Natural killer cell treated with Interleukin-12 subunit alpha and Interleukin-12 subunit beta and Interleukin-15 and Interleukin-18, amount 100 ng/mL, for 72 hours (primary cell): ENCODE results near the gene ZSCAN4. TPM values are rescaled to one million over a fixed set of nuclear protein-coding genes. Genes with fewer than 3 reads are reported as not detected.
A peak's percentile ranks its signal among the peaks of the same experiment; 100 is the strongest.

ENCODE experiments used
- ATAC-seq, 2 donors: fragments of 150-1000 bp; cut with Tn5 transposase in 1 of 2; sonication (Bioruptor Pico), chemical (Tn5 transposase) in 1 of 2; 2 replicates each; pipeline ENCODE4 v1.10.0; 2021
- DNase-seq: peaks from one replicate; pipeline ENCODE4 v3.0.0; 2022; ENCODE audit warnings: low spot score
- H3K27ac Mint-ChIP-seq, 2 donors: 1 replicate in 1 of 2; 2 replicates in 1 of 2; pipeline ENCODE4 v1.8.0; 2022; ENCODE audit warnings: mixed read lengths in 2 of 2, mild to moderate bottlenecking in 1 of 2, moderate library complexity in 1 of 2
- H3K27me3 Mint-ChIP-seq, 2 donors: 1 replicate in 1 of 2; 2 replicates in 1 of 2; pipeline ENCODE4 v1.8.0; 2022; ENCODE audit warnings: mixed read lengths in 2 of 2
- H3K36me3 Mint-ChIP-seq: one replicate; pipeline ENCODE4 v1.8.0; 2022; ENCODE audit warnings: mixed read lengths
- H3K4me1 Mint-ChIP-seq, 2 donors: 1 replicate in 1 of 2; 2 replicates in 1 of 2; pipeline ENCODE4 v1.8.0; 2022; ENCODE audit warnings: low read depth in 2 of 2, mixed read lengths in 2 of 2, mild to moderate bottlenecking in 1 of 2
- H3K4me3 Mint-ChIP-seq: one replicate; pipeline ENCODE4 v1.8.0; 2022; ENCODE audit warnings: mixed read lengths
- H3K9me3 Mint-ChIP-seq: 2 replicates; pipeline ENCODE4 v1.8.0; 2022; ENCODE audit warnings: mixed read lengths
- total RNA-seq, 2 donors: library from RNA; stranded (reverse); gene quantifications; one replicate each; pipeline ENCODE4 v1.2.3, GENCODE V29; 2022

Gene ZSCAN4
- total RNA-seq, 2 donors from 2014 or later: not detected

DNA sequence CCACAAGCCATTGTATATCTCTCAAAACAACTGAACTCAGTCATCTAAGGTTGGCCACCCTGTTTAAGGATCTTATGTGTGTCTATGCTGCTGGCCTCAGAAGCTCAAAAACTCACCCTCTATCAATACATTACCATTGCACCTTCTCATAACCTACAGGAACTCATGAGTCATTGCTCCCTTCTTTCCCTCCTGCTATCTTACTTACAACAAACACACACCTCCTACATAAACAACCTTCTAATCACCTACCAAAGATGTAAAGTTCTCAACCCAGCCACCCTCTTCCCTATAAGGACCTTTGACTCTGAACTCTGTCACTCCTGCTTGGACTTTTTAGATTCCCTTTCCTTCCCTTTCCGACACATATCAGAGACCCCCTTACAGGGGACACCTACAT lies 13.3 kb upstream of the ZSCAN4 start:
- no peak for ATAC-seq
- no peak overlapping the region for H3K4me3 Mint-ChIP-seq
- peaks cover 27 to 44% of the 10 kb centered on the region in 2 donors for H3K27me3 Mint-ChIP-seq
- peaks cover 45% of the 10 kb centered on the region for H3K36me3 Mint-ChIP-seq
- H3K9me3 Mint-ChIP-seq: peaks cover 37% of the 10 kb centered on the region
- peaks cover 7 to 11% of the 10 kb centered on the region in 2 donors for H3K4me1 Mint-ChIP-seq
- no peak for DNase-seq
- H3K27ac Mint-ChIP-seq: no peak overlapping the region

DNA sequence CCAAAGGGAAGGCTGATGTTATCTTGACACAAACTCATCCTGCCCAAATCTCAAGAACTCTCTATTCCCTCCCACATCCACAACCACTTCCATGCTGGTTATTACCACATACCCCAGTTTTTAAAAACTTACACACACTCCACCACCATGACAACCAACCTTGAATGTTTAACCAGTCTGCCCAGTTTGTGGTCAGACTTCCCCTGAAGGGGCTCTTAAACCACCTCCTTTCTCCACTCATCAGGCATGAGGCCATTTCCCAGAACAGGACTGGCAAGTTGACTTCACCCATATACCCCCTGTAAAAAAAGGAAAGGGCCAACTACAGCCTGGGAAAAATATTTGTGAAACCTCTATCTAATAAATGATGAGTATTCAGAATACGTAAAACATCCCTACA lies 12.4 kb upstream of the ZSCAN4 start:
- DNase-seq (no peak), ATAC-seq (no peak)
- peaks cover 40% of the 10 kb centered on the region for H3K9me3 Mint-ChIP-seq
- H3K27ac Mint-ChIP-seq: no peak overlapping the region
- no peak overlapping the region for H3K4me3 Mint-ChIP-seq
- H3K4me1 Mint-ChIP-seq: peaks cover 6 to 9% of the 10 kb centered on the region in 2 donors
- peaks cover 44% of the 10 kb centered on the region for H3K36me3 Mint-ChIP-seq
- H3K27me3 Mint-ChIP-seq: peaks cover 34 to 54% of the 10 kb centered on the region in 2 donors

DNA sequence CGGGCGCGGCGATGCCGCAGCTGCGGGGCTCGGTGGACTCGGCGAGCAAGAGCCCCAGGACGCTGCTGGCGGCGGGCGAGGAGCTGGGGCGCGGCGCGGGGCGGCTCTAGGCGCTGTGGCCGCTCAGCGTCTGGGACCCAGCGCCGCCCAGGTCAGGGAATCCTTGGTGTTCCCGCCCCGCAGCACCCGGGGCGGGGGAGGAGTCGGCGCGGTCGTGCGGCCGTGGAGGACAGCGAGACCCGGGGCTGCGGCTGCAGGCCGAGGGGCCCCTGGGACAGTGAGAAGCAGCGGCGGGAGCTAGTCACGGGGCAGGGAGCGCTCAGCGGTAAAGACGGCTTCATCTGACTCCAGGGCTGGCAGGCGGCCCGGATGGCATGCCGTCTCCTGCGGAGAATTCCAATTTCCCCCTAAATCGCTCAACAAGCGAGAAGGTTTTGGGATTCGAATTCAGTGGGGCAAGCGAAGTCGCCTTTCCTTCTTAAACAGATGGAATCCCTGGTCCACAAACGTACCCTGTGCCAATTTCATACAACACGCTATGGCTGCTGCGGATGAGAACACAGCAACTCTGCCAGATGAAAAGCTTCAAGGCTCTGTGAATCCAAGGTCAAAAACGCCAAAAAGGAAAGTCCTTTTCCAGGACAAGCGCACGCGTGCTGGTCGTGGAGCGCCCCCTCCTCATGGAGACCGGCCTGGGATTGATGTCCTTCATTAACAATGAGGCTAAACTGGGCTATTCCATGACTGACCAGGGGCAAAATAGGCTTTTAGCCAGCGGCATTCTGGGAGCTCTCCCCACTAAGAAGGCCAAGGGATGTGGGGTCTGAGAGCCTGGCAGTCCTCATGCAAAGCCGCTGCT lies 4.2 kb upstream of the ZSCAN4 start:
- H3K36me3 Mint-ChIP-seq: peaks cover under 1% of the 10 kb centered on the region
- H3K27me3 Mint-ChIP-seq: peaks cover 23 to 26% of the 10 kb centered on the region in 2 donors
- H3K27ac Mint-ChIP-seq: no peak overlapping the region
- H3K4me1 Mint-ChIP-seq: peaks cover 0 to 3% of the 10 kb centered on the region in 2 donors
- DNase-seq: no peak
- peak in 1 of 2 donors; percentile 65 for ATAC-seq
- H3K9me3 Mint-ChIP-seq: peaks cover 3% of the 10 kb centered on the region
- peak overlapping the region; percentile 67 for H3K4me3 Mint-ChIP-seq

DNA sequence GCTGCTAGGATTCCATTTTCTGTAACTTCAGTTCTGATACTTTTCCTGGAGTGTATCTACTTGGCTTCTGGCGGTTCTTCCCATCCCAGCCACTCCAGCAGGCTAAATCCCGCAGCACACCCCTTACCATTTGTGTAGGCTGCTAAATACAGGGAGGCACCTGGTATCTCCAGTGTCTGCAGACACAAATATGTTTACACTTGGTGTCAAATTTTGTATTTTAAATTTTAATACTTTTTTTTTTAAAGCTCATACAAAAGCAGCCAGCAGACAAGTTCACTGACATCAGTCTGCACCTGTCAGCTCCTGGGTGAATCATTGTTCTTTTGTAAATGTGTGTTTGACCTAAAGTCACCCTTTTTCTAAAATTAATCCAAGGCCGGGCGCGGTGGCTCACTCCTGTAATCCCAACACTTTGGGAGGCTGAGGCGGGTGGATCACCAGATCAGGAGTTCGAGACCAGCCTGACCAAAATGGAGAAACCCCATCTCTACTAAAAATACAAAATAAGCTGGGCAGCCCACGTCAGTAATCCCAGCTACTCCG lies 3.4 kb upstream of the ZSCAN4 start:
- peaks cover 18 to 20% of the 10 kb centered on the region in 2 donors for H3K27me3 Mint-ChIP-seq
- H3K4me1 Mint-ChIP-seq: peaks cover 0 to 3% of the 10 kb centered on the region in 2 donors
- no peak overlapping the region for H3K27ac Mint-ChIP-seq
- ATAC-seq: no peak
- no peaks in the 10 kb centered on the region for H3K36me3 Mint-ChIP-seq
- peaks cover 3% of the 10 kb centered on the region for H3K9me3 Mint-ChIP-seq
- DNase-seq: no peak
- H3K4me3 Mint-ChIP-seq: no peak overlapping the region

DNA sequence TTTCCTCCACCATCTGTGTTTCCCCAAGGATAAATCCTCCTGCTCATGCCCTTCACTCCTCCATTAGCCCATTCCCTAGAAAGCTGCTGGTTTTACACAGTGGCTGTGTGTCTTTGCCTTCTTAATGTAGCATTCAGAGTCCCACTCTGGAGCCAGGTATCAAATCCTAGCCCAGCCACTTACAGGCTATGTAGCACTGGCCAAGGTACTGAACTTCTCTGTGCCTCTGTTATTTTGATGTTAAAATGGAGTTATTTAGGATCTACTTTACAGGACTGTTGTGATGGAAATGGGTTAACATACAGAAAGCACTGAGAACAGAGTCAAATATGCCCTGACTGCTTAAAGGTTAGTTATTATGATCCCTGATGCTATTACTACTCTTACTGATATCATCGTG lies 1.5 kb upstream of the ZSCAN4 start:
- H3K27ac Mint-ChIP-seq: no peak overlapping the region
- H3K4me1 Mint-ChIP-seq: peaks cover 0 to 3% of the 10 kb centered on the region in 2 donors
- peaks cover 4% of the 10 kb centered on the region for H3K36me3 Mint-ChIP-seq
- ATAC-seq (no peak), DNase-seq (no peak)
- H3K4me3 Mint-ChIP-seq: no peak overlapping the region
- peaks cover 4% of the 10 kb centered on the region for H3K9me3 Mint-ChIP-seq
- H3K27me3 Mint-ChIP-seq: peaks cover 15% of the 10 kb centered on the region in 2 donors

DNA sequence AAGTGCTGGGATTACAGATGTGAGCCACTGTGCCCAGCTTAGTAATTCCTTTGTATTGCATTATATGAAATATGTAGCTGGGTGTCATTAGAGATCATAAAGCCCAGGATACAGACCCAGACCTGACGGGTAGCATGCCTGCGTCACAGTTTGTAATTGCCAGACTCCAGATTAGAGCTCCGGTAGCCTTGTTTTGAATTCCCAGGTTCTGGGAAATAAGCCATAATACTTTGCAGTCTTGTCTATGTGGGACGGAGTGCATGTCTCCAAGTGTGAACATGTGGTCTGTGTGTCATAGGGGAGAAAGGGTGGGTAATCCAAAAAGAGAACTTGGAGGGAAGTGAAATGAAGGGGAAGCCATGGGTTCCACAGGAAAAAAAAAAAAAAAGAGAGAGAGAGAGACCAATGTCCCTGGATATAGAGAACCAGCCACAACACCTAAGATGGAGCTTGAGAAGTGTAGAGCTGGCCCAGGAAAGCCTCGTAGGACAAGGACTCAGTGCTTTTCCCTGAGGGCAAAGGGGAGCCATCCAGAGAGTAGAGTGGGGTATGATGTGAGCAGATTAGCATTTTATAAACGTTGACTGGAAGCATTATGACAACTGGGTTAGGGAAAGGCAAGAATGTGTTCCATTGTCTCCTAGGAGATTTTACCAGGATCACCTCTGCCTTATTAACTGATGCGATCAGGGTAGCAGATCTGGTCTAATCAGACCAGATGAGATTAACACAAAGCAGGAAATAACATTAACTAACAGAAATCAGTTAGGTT lies 2.6 kb downstream of the ZSCAN4 start:
- peaks cover 5% of the 10 kb centered on the region for H3K9me3 Mint-ChIP-seq
- H3K4me3 Mint-ChIP-seq: no peak overlapping the region
- H3K27me3 Mint-ChIP-seq: peaks cover 8 to 14% of the 10 kb centered on the region in 2 donors
- no peak for DNase-seq
- H3K4me1 Mint-ChIP-seq: no peaks in the 10 kb centered on the region
- ATAC-seq: no peak
- no peak overlapping the region for H3K27ac Mint-ChIP-seq
- peaks cover 8% of the 10 kb centered on the region for H3K36me3 Mint-ChIP-seq

DNA sequence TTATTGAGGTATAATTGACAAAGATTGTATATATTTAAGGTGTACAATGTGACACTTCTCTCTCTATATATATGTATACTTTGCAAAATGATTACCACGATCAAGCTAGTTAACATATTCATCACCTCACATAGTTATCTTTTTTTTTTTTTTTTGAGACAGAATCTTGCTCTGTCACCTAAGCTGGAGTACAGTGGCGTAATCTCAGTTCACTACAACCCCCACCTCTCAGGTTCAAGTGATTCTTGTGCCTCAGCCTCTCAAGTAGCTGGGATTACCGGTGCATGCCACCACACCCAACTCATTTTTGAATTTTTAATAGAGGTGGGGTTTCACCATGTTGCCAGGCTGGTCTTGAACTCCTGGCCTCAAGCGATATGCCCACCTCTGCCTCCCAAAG lies 3.7 kb downstream of the ZSCAN4 start:
- Mint-ChIP-seq H3K9me3 (peaks cover 7% of the 10 kb centered on the region), H3K27me3 (peaks cover 8 to 11% of the 10 kb centered on the region in 2 donors), H3K27ac (no peak overlapping the region), H3K36me3 (peaks cover 15% of the 10 kb centered on the region), H3K4me3 (no peak overlapping the region), H3K4me1 (no peaks in the 10 kb centered on the region)
- no peak for DNase-seq
- ATAC-seq: no peak

DNA sequence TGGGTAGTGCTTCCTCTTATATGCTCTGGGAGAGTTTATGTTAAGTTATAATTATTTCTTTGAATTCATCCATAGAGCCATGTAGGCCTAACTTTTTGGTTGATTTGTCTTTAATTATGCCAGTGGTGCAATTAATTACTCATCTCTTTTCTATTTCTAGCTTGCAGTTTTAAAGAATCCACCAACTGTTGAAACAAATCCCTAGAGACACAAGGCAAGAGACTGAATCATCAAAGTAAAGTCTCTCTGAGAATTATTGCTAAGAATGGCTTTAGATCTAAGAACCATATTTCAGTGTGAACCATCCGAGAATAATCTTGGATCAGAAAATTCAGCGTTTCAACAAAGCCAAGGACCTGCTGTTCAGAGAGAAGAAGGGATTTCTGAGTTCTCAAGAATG lies 7.1 kb downstream of the ZSCAN4 start:
- ATAC-seq: no peak
- Mint-ChIP-seq H3K36me3 (peaks cover 24% of the 10 kb centered on the region), H3K9me3 (peaks cover 11% of the 10 kb centered on the region), H3K27me3 (peaks cover 13 to 20% of the 10 kb centered on the region in 2 donors), H3K4me3 (no peak overlapping the region), H3K4me1 (peaks cover 0 to 3% of the 10 kb centered on the region in 2 donors), H3K27ac (no peak overlapping the region)
- no peak for DNase-seq

DNA sequence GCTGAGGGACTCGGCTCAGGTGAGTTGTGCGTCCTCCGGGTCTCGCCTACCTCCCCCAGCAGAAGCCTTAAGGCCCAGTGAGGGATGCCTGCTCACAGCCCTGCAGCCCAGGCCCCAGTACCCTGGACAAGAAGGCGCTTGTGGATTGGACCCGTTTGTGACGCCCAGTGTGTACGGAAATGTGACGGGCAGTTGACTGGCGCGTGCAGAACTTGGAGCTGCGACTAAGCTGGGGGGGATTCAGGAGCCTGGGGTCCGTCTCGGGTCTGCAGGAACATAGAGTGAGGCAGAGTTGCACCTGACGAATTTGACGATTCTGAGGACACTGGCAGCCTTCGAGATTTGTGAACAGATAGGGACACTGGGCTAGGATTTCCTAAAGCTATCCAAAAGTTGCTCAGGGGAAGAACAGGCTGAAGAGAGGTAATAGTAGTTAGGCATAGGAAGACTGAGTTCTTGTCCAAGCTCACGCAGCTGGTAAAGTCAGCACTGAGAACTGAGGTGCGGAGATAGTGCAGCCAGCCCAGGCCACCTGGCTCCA lies 13.6 kb downstream of the ZSCAN4 start:
- Mint-ChIP-seq H3K9me3 (peaks cover 40% of the 10 kb centered on the region), H3K4me3 (peak overlapping the region; percentile 95), H3K4me1 (peaks cover 30 to 35% of the 10 kb centered on the region in 2 donors), H3K27ac (peak overlapping the region; percentile 75 to 84), H3K36me3 (peaks cover 68% of the 10 kb centered on the region), H3K27me3 (peaks cover 6 to 10% of the 10 kb centered on the region in 2 donors)
- ATAC-seq (no peak), DNase-seq (no peak)

DNA sequence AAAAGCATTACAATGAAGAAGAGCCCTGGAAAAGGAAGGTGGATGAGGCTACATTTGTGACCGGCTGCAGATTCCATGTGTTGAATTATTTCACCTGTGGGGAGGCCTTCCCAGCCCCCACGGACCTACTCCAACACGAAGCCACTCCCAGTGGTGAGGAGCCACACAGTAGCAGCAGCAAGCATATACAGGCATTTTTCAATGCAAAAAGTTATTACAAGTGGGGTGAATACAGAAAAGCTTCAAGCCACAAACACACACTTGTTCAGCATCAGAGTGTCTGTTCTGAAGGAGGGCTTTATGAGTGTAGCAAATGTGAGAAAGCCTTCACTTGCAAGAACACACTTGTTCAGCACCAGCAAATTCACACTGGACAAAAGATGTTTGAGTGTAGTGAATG lies 18.0 kb downstream of the ZSCAN4 start:
- Mint-ChIP-seq H3K4me1 (peaks cover 28% of the 10 kb centered on the region in 2 donors), H3K9me3 (peaks cover 39% of the 10 kb centered on the region), H3K4me3 (no peak overlapping the region), H3K27ac (no peak overlapping the region), H3K36me3 (peaks cover 83% of the 10 kb centered on the region), H3K27me3 (no peaks in the 10 kb centered on the region)
- DNase-seq: no peak
- ATAC-seq: no peak

DNA sequence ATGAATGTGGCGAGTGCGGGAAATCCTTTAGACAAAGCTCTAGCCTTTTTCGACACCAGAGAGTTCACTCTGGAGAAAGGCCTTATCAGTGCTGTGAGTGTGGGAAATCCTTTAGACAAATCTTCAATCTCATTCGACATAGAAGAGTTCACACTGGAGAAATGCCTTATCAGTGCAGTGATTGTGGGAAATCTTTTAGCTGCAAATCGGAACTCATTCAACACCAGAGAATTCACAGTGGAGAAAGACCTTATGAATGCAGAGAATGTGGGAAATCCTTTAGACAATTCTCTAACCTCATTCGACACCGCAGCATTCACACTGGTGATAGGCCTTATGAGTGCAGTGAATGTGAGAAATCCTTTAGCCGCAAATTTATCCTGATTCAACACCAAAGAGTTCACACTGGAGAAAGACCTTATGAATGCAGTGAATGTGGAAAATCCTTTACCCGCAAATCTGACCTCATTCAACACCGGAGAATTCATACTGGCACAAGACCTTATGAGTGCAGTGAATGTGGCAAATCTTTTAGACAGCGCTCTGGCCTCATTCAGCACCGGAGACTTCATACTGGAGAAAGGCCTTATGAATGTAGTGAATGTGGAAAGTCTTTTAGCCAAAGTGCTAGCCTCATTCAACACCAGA lies 18.8 kb downstream of the ZSCAN4 start:
- DNase-seq (no peak), ATAC-seq (no peak)
- peaks cover 20 to 22% of the 10 kb centered on the region in 2 donors for H3K4me1 Mint-ChIP-seq
- peaks cover 36% of the 10 kb centered on the region for H3K9me3 Mint-ChIP-seq
- H3K36me3 Mint-ChIP-seq: peaks cover 76% of the 10 kb centered on the region
- no peaks in the 10 kb centered on the region for H3K27me3 Mint-ChIP-seq
- H3K4me3 Mint-ChIP-seq: no peak overlapping the region
- H3K27ac Mint-ChIP-seq: no peak overlapping the region

DNA sequence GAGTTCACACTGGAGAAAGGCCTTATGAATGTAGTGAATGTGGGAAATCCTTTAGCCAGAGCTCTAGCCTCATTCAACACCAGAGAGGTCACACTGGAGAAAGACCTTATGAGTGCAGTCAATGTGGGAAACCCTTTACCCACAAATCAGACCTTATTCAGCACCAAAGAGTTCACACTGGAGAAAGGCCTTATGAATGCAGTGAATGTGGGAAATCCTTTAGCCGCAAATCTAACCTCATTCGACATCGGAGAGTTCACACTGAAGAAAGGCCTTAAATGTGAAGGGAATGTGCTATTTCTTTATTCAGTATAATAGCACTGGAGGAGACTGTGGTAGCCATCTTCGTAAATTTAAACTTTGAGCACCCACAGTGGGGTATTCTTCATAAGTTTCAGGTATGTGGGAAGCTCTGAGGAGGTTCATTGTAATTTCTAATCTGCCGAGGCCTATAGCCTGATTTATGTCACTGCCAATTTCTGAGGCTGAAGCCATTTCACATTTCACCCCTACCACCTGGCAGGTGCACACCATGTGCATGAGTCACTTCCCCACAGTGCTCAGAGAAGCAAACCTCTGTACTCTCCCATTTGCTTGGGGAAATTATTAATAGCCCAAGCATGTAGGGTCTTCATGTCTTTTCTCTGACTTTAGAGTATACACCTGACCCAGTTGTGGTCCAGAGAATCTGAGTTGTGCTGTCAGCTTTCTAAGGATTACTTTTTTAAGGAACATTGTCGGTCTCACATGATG lies 19.5 kb downstream of the ZSCAN4 start:
- Mint-ChIP-seq H3K27ac (no peak overlapping the region), H3K9me3 (peaks cover 30% of the 10 kb centered on the region), H3K36me3 (peaks cover 73% of the 10 kb centered on the region), H3K4me1 (peaks cover 13 to 15% of the 10 kb centered on the region in 2 donors), H3K4me3 (no peak overlapping the region), H3K27me3 (no peaks in the 10 kb centered on the region)
- ATAC-seq (no peak), DNase-seq (no peak)

DNA sequence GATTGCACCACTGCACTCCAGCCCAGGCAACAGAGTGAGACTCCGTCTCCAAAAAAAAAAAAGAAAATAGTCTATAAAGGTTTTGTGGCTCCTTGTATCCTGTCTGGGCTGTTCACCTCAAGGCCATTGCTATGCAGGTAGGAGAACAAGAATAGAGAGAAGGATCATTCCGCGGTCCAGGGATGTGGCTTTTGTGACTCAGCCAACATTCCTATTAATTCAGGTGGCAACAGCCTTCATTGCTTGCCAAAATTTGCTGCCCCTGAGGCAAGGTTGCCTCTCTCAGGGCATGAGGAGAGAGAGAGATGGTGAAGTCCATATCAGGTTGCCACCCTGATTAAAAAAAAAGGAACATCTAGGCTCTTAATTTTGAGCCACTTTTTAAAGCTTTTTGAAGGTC lies 21.0 kb downstream of the ZSCAN4 start:
- Mint-ChIP-seq H3K27ac (no peak overlapping the region), H3K36me3 (peaks cover 69% of the 10 kb centered on the region), H3K4me1 (no peaks in the 10 kb centered on the region), H3K4me3 (no peak overlapping the region), H3K9me3 (peaks cover 27% of the 10 kb centered on the region), H3K27me3 (no peaks in the 10 kb centered on the region)
- DNase-seq: no peak
- no peak for ATAC-seq
